Common myeloid progenitor, CD34-positive (primary cell): ENCODE measurements around the gene SCTR.

Source experiments
- CTCF ChIA-PET: fragments of 350-600 bp; sonication (Branson Sonifier 250); formaldehyde crosslinking; loops from one replicate; lab custom pipeline; 2021; ENCODE audit warnings: antibody characterized with exemption; lab: Charles Lee
- POLR2A ChIA-PET: fragments of 350-600 bp; sonication (Branson Sonifier 250); formaldehyde crosslinking; loops from one replicate; lab custom pipeline; 2021; ENCODE audit warnings: antibody characterized with exemption; lab: Charles Lee
- DNase-seq, 3 donors: peaks; one replicate each; pipeline versions ENCODE4 v3.0.0 to v3.0.0-alpha.2; 2013
- H3K27ac ChIP-seq, 2 experiments: 1 replicate in 1 of 2; 2 replicates in 1 of 2; pipeline ENCODE4 v1.7.0; 2013; ENCODE audit warnings: inconsistent platforms in 2 of 2, low read length in 2 of 2, mild to moderate bottlenecking in 2 of 2, low read depth in 1 of 2, moderate library complexity in 1 of 2; ENCODE audit not compliant: severe bottlenecking in 2 of 2, insufficient read depth in 1 of 2, poor library complexity in 1 of 2
- H3K27me3 ChIP-seq, 5 experiments: replicated peaks in 2 of 5; 1 replicate in 3 of 5; 2 replicates in 2 of 5; pipeline versions ENCODE4 v1.6.1 to v1.7.0; 2013; ENCODE audit warnings: low read length in 4 of 5, mild to moderate bottlenecking in 2 of 5, moderate library complexity in 2 of 5, inconsistent platforms in 1 of 5; ENCODE audit not compliant: insufficient read depth in 5 of 5, control insufficient read depth in 4 of 5
- H3K36me3 ChIP-seq, 4 experiments: 1 replicate in 2 of 4; 2 replicates in 2 of 4; pipeline versions ENCODE4 v1.6.1 to v1.7.0; 2013; ENCODE audit warnings: low read length in 3 of 4, control low read depth in 1 of 4, mild to moderate bottlenecking in 1 of 4; ENCODE audit not compliant: control insufficient read depth in 4 of 4, insufficient read depth in 4 of 4
- H3K4me1 ChIP-seq, 4 experiments: 1 replicate in 3 of 4; 2 replicates in 1 of 4; pipeline versions ENCODE4 v1.6.1 to v1.7.1; 2013; ENCODE audit warnings: low read length in 3 of 4, mild to moderate bottlenecking in 3 of 4, control low read depth in 1 of 4, inconsistent platforms in 1 of 4, moderate library complexity in 1 of 4; ENCODE audit not compliant: control insufficient read depth in 4 of 4, insufficient read depth in 4 of 4; ENCODE audit errors: control extremely low read depth in 1 of 4
- H3K4me3 ChIP-seq, 7 experiments: 1 replicate in 4 of 7; 2 replicates in 3 of 7; pipeline versions ENCODE4 v1.5.1 to v1.7.0; 2013; ENCODE audit warnings: mild to moderate bottlenecking in 7 of 7, low read length in 6 of 7, moderate library complexity in 6 of 7, inconsistent platforms in 2 of 7, low read depth in 2 of 7, control low read depth in 1 of 7; ENCODE audit not compliant: insufficient read depth in 4 of 7, control insufficient read depth in 1 of 7; ENCODE audit errors: extremely low read depth in 1 of 7
- H3K9me3 ChIP-seq, 5 experiments: 1 replicate in 4 of 5; 2 replicates in 1 of 5; pipeline versions ENCODE4 v1.6.1 to v1.7.1; 2013; ENCODE audit warnings: low read length in 4 of 5, mild to moderate bottlenecking in 2 of 5, inconsistent platforms in 1 of 5, low read depth in 1 of 5, moderate library complexity in 1 of 5; ENCODE audit not compliant: control insufficient read depth in 4 of 5, insufficient read depth in 2 of 5; ENCODE audit errors: control extremely low read depth in 1 of 5
- WGBS: methylation state at CpG from one replicate; pipeline ENCODE4 v1.1.5; 2013; ENCODE audit not compliant: insufficient coverage; 5-methylcytosine and 5-hydroxymethylcytosine counted together

SCTR gene

GRCh38 chr2:119496682-119497081 is 27.6 kb downstream of the SCTR start:
- H3K4me3 ChIP-seq: no peak overlapping the region
- no peaks in the 10 kb centered on the region for H3K36me3 ChIP-seq
- peaks cover 0 to 13% (median 2%) of the 10 kb centered on the region in 5 experiments for H3K9me3 ChIP-seq
- H3K4me1 ChIP-seq: no peaks in the 10 kb centered on the region
- peaks cover 0 to 7% (median 0%) of the 10 kb centered on the region in 5 experiments for H3K27me3 ChIP-seq
- CTCF ChIA-PET: no interaction called here
- WGBS: no CpG with 5 or more reads among the region's 4 CpGs
- H3K27ac ChIP-seq: no peak overlapping the region
- no peak for DNase-seq
- POLR2A ChIA-PET: no interaction called here

- WGBS: 100% methylated on average over 2 of the region's 2 CpGs
- no peak overlapping the region for H3K27ac ChIP-seq
- H3K9me3 ChIP-seq: peaks cover 0 to 13% (median 2%) of the 10 kb centered on the region in 5 experiments
- no peaks in the 10 kb centered on the region for H3K36me3 ChIP-seq
- no peak for DNase-seq
- no peak overlapping the region for H3K4me3 ChIP-seq
- CTCF ChIA-PET: interaction anchor here (2.0 to 2.3 kb wide), 2 partner anchors 10 to 12 kb away, joined by 7 to 8 read pairs; no protein-coding TSS in a partner anchor
- H3K4me1 ChIP-seq: no peaks in the 10 kb centered on the region
- POLR2A ChIA-PET: no interaction called here
- H3K27me3 ChIP-seq: peaks cover 0 to 7% (median 0%) of the 10 kb centered on the region in 5 experiments
These were observed 28.3 kb downstream of the SCTR start for GRCh38 chr2:119495948-119496347.

- Histone ChIP-seq H3K9me3 (peaks cover 0 to 4% (median 0%) of the 10 kb centered on the region in 5 experiments), H3K27me3 (peaks cover 0 to 7% (median 0%) of the 10 kb centered on the region in 5 experiments), H3K36me3 (no peaks in the 10 kb centered on the region), H3K4me3 (no peak overlapping the region), H3K27ac (no peak overlapping the region), H3K4me1 (peaks cover 0 to 4% (median 0%) of the 10 kb centered on the region in 4 experiments)
- 96% methylated on average over 5 of the region's 6 CpGs for whole genome bisulfite sequencing
- no peak for DNase-seq
- CTCF ChIA-PET: interaction anchor here (1.5 to 2.3 kb wide), 4 partner anchors 9 to 31 kb away, joined by 3 to 8 read pairs (median 6); no protein-coding TSS in a partner anchor
- POLR2A ChIA-PET: no interaction called here
These were observed 30.0 kb downstream of the SCTR start for GRCh38 chr2:119494163-119494790.

GRCh38 chr2:119491776-119492525 is 32.3 kb downstream of the SCTR start:
- Histone ChIP-seq H3K36me3 (no peaks in the 10 kb centered on the region), H3K9me3 (no peaks in the 10 kb centered on the region), H3K27me3 (peaks cover 0 to 6% (median 0%) of the 10 kb centered on the region in 5 experiments), H3K27ac (no peak overlapping the region), H3K4me1 (peaks cover 0 to 16% (median 10%) of the 10 kb centered on the region in 4 experiments), H3K4me3 (no peak overlapping the region)
- ChIA-PET CTCF (no interaction called here), POLR2A (no interaction called here)
- WGBS: 100% methylated on average over 5 of the region's 5 CpGs
- no peak for DNase-seq

- Histone ChIP-seq H3K4me1 (peaks cover 0 to 16% (median 10%) of the 10 kb centered on the region in 4 experiments), H3K9me3 (no peaks in the 10 kb centered on the region), H3K27ac (no peak overlapping the region), H3K4me3 (no peak overlapping the region), H3K36me3 (no peaks in the 10 kb centered on the region), H3K27me3 (peaks cover 0 to 6% (median 0%) of the 10 kb centered on the region in 5 experiments)
- no peak for DNase-seq
- 94% methylated on average over 7 of the region's 7 CpGs for WGBS
- ChIA-PET CTCF (interaction anchor here (0.8 to 2.1 kb wide), 3 partner anchors 10 to 32 kb away, joined by 3 to 8 read pairs (median 8); no protein-coding TSS in a partner anchor), POLR2A (no interaction called here)
These were observed 33.6 kb downstream of the SCTR start for GRCh38 chr2:119490653-119491195.

GRCh38 chr2:119490106-119490505 is 34.2 kb downstream of the SCTR start:
- no peak for DNase-seq
- Histone ChIP-seq H3K9me3 (no peaks in the 10 kb centered on the region), H3K36me3 (no peaks in the 10 kb centered on the region), H3K27ac (no peak overlapping the region), H3K4me3 (no peak overlapping the region), H3K4me1 (peaks cover 0 to 16% (median 10%) of the 10 kb centered on the region in 4 experiments), H3K27me3 (peaks cover 0 to 3% (median 0%) of the 10 kb centered on the region in 5 experiments)
- WGBS: 98% methylated on average over 8 of the region's 8 CpGs
- CTCF ChIA-PET: interaction anchor here (0.8 to 2.1 kb wide), 5 partner anchors 9 to 171 kb away, joined by 3 to 8 read pairs (median 4); no protein-coding TSS in a partner anchor
- POLR2A ChIA-PET: no interaction called here
